Ascending aorta (tissue), 2 donors: ENCODE data around the gene CHCHD6. TPM values are rescaled to one million over a fixed set of nuclear protein-coding genes. Genes with fewer than 3 reads are reported as not detected.

ENCODE experiments used
- DNase-seq, 2 donors: peaks; one replicate each; pipeline ENCODE4 v3.0.0-alpha.2; 2019; ENCODE audit warnings: low spot score in 2 of 2
- H3K27ac ChIP-seq, 2 donors: fragments of 200-600 bp; sonication (generic); one replicate each; pipeline ENCODE4 v1.5.1; 2016 to 2017; ENCODE audit warnings: mild to moderate bottlenecking in 1 of 2
- H3K27me3 ChIP-seq: fragments of 200-600 bp; sonication (generic); one replicate; pipeline ENCODE4 v1.5.1; 2017
- H3K36me3 ChIP-seq, 2 donors: fragments of 200-600 bp; sonication (generic); one replicate each; pipeline ENCODE4 v1.5.1; 2016
- H3K4me1 ChIP-seq, 2 donors: fragments of 200-600 bp; sonication (generic); one replicate each; pipeline ENCODE4 v1.5.1; 2016 to 2017; ENCODE audit warnings: mild to moderate bottlenecking in 1 of 2
- H3K4me3 ChIP-seq, 2 donors: fragments of 200-600 bp; sonication (generic); one replicate each; pipeline ENCODE4 v1.5.1; 2016 to 2017; ENCODE audit warnings: mild to moderate bottlenecking in 1 of 2
- H3K9me3 ChIP-seq, 2 donors: fragments of 200-600 bp; sonication (generic); one replicate each; pipeline ENCODE4 v1.5.1; 2016
- intact Hi-C: fragments of 100-400 bp; cut with DNase I; formaldehyde crosslinking; loops from one replicate; pipeline ENCODE4 v1.15.1; 2023
- total RNA-seq: library from RNA; depleted of rRNA; stranded (reverse); fragments of >200 nt; gene quantifications from one replicate; pipeline ENCODE4 v1.1.0, GENCODE V29; 2016
- TF ChIP-seq, protein P1 (sequence below), 3 experiments: fragments of 200-600 bp in 2 of 3; fragments of 450-650 bp in 1 of 3; sonication (generic) in 2 of 3; IDR thresholded peaks; one replicate each; pipeline ENCODE4 v1.5.1; 2016 to 2019; ENCODE audit warnings: antibody characterized with exemption in 3 of 3, mild to moderate bottlenecking in 1 of 3, moderate library complexity in 1 of 3

Gene CHCHD6
- total RNA-seq, 1 donor from 2014 or later: 1.2 TPM

DNA sequence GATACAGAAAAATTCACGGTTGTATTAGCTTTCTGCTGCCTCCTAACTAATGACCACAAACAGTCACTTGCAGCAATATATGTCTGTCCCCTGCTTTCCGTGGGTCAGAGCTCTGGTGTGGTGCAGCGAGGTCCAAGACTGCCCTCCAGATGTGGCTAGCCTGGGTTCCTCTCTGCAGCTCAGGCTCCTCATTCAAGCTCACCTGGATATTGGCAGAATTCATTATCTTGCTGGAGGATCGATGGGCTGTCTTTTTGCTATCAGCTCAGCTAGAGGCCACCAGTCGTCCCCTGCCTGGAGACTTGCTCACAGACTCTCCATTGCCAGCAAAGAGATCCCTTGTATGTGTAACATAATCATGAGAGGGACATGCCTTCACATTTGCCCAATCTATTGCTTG is 266.1 kb downstream of the CHCHD6 start:
- Histone ChIP-seq H3K27me3 (no peaks in the 10 kb centered on the region), H3K27ac (no peak overlapping the region), H3K4me1 (peaks cover 0 to 2% of the 10 kb centered on the region in 2 donors), H3K4me3 (no peak overlapping the region), H3K36me3 (no peaks in the 10 kb centered on the region), H3K9me3 (peaks cover 0 to 7% of the 10 kb centered on the region in 2 donors)
- TF ChIP-seq, protein P1, sequence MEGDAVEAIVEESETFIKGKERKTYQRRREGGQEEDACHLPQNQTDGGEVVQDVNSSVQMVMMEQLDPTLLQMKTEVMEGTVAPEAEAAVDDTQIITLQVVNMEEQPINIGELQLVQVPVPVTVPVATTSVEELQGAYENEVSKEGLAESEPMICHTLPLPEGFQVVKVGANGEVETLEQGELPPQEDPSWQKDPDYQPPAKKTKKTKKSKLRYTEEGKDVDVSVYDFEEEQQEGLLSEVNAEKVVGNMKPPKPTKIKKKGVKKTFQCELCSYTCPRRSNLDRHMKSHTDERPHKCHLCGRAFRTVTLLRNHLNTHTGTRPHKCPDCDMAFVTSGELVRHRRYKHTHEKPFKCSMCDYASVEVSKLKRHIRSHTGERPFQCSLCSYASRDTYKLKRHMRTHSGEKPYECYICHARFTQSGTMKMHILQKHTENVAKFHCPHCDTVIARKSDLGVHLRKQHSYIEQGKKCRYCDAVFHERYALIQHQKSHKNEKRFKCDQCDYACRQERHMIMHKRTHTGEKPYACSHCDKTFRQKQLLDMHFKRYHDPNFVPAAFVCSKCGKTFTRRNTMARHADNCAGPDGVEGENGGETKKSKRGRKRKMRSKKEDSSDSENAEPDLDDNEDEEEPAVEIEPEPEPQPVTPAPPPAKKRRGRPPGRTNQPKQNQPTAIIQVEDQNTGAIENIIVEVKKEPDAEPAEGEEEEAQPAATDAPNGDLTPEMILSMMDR (IDR thresholded peaks at IDR 0.05): no peak
- DNase-seq: no peak
- intact Hi-C loops: no loop called here

DNA sequence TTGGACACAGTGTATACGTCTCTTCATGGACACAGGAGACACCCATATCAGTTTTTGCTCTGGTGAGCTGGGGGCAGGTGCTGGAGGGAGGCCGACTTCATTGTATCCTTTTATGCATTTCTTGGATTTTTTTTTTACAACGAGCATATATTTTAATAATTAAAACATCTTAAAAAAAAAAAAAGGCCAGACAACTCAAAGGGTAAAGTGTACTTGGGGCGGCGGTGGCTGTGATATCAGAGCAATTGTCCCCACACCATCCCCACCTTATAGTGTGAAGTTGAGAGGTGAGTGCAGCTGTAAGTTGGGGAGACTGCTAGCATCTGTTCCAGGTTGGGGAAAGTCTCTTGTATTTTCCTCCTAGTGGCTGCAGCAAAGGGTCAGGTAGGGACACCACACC is 266.9 kb downstream of the CHCHD6 start:
- no peak overlapping the region for H3K27ac ChIP-seq
- H3K4me1 ChIP-seq: peaks cover 0 to 2% of the 10 kb centered on the region in 2 donors
- H3K4me3 ChIP-seq: no peak overlapping the region
- no peaks in the 10 kb centered on the region for H3K36me3 ChIP-seq
- intact Hi-C loops: no loop called here
- TF ChIP-seq, protein P1 (IDR thresholded peaks at IDR 0.05): no peak
- no peaks in the 10 kb centered on the region for H3K27me3 ChIP-seq
- no peak for DNase-seq
- peaks cover 0 to 8% of the 10 kb centered on the region in 2 donors for H3K9me3 ChIP-seq

DNA sequence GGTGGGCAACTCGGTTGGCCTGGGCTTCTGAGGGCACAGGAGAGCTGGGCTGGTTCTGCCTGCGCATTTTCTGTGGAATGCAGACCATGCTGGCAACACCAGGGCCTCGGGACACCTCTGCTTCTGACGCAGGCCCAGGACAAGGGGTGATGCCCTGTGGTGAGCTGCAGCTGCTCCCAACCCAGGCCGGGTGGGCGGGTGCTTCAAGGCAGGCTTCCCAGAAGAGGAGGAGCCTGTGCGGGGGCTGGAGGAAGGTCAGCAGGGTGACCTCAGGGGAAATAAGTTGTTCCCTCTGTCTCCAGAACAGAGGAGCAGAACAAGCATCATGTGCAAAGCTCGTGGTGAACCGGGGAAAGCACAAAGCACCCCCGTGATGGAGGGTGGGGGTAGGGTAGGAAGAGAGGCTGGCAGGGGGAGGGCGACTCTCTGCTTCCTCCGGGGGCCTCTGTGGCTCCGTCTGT is 267.9 kb downstream of the CHCHD6 start:
- Histone ChIP-seq H3K4me1 (peaks cover 0 to 2% of the 10 kb centered on the region in 2 donors), H3K36me3 (no peaks in the 10 kb centered on the region), H3K9me3 (peaks cover 0 to 8% of the 10 kb centered on the region in 2 donors), H3K27ac (no peak overlapping the region), H3K27me3 (no peaks in the 10 kb centered on the region), H3K4me3 (no peak overlapping the region)
- TF ChIP-seq, protein P1 (IDR thresholded peaks at IDR 0.05): no peak
- intact Hi-C loops: no loop called here
- DNase-seq: peak; percentile 72 to 90

DNA sequence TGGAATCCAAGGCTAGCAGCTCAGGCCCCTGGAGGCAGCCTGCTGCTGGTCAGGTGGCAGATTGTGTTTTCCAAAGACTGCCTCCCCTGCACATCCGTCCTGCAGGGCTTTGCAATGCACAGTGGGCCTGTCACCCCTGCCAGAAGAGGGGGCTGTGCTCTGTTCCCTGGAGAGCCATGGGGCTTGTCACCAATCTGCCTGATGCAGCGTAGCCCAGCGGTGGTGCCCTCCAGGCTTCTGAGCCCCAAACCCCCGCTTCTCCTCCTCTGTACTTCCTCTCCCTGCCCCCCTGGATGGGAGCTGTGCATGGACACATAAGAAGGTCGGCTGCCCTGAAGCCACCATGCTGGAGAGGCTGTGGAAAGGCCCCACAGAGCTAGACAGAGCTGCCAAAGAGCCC is 268.8 kb downstream of the CHCHD6 start:
- Histone ChIP-seq H3K36me3 (no peaks in the 10 kb centered on the region), H3K9me3 (peaks cover 0 to 8% of the 10 kb centered on the region in 2 donors), H3K27me3 (no peaks in the 10 kb centered on the region), H3K4me1 (peaks cover 0 to 2% of the 10 kb centered on the region in 2 donors), H3K27ac (no peak overlapping the region), H3K4me3 (no peak overlapping the region)
- intact Hi-C loops: no loop called here
- DNase-seq: no peak
- TF ChIP-seq, protein P1 (IDR thresholded peaks at IDR 0.05): no peak

DNA sequence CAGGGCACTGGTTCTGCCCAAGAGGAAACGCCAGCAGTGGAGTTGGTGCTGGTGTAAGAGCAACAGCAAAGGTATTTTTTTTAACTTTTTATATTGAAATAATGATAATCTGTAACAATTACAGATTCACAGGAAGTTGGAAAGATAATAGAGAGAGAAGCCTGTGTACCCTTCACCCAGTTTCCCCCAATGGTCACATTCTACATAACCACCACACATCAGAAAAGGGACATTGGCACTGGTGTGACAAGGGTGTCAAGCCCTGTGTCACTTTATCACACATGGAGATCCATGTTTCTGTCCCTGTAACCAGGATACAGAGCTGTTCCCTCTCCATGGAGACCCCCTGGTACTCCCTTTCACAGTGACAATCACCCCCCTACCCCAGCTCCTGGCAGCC is 269.8 kb downstream of the CHCHD6 start:
- intact Hi-C loops: no loop called here
- Histone ChIP-seq H3K27me3 (no peaks in the 10 kb centered on the region), H3K36me3 (no peaks in the 10 kb centered on the region), H3K27ac (no peak overlapping the region), H3K4me1 (peaks cover 0 to 2% of the 10 kb centered on the region in 2 donors), H3K9me3 (peaks cover 0 to 8% of the 10 kb centered on the region in 2 donors), H3K4me3 (no peak overlapping the region)
- TF ChIP-seq, protein P1 (IDR thresholded peaks at IDR 0.05): no peak
- DNase-seq: no peak

DNA sequence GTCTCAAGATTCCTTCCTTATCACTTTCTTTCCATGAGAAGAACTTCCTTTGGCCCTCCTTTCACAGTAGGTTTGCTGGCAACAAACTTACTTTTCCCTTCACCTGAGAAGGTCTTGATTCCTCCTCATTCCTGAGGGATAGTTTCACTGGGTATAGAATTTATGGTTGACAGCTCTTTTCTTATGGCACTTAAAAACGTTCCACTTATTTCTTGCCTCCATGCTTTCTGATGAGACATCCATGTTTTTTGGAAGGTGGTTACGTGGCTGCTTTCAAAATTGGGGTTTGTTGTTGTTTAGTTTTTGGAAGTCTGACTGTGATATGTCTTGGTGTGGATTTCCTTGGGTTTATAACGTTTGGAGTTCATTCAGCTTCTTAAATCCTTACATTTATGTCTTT is 270.7 kb downstream of the CHCHD6 start:
- no peak overlapping the region for H3K4me3 ChIP-seq
- intact Hi-C loops: no loop called here
- no peak for DNase-seq
- no peak overlapping the region for H3K27ac ChIP-seq
- no peaks in the 10 kb centered on the region for H3K27me3 ChIP-seq
- H3K4me1 ChIP-seq: peaks cover 0 to 2% of the 10 kb centered on the region in 2 donors
- TF ChIP-seq, protein P1 (IDR thresholded peaks at IDR 0.05): no peak
- peaks cover 0 to 8% of the 10 kb centered on the region in 2 donors for H3K9me3 ChIP-seq
- no peaks in the 10 kb centered on the region for H3K36me3 ChIP-seq
